Activated CD8-positive, alpha-beta memory T cell treated with anti-CD3 and anti-CD28 coated beads, Interleukin-2, amount 50 U/mL, for 24 hours (primary cell): ENCODE results near the gene HGFAC.

Experiments used
- DNase-seq: peaks from one replicate; pipeline ENCODE4 v3.0.0-alpha.2; 2020; ENCODE audit errors: extremely low read depth

Gene HGFAC

DNA sequence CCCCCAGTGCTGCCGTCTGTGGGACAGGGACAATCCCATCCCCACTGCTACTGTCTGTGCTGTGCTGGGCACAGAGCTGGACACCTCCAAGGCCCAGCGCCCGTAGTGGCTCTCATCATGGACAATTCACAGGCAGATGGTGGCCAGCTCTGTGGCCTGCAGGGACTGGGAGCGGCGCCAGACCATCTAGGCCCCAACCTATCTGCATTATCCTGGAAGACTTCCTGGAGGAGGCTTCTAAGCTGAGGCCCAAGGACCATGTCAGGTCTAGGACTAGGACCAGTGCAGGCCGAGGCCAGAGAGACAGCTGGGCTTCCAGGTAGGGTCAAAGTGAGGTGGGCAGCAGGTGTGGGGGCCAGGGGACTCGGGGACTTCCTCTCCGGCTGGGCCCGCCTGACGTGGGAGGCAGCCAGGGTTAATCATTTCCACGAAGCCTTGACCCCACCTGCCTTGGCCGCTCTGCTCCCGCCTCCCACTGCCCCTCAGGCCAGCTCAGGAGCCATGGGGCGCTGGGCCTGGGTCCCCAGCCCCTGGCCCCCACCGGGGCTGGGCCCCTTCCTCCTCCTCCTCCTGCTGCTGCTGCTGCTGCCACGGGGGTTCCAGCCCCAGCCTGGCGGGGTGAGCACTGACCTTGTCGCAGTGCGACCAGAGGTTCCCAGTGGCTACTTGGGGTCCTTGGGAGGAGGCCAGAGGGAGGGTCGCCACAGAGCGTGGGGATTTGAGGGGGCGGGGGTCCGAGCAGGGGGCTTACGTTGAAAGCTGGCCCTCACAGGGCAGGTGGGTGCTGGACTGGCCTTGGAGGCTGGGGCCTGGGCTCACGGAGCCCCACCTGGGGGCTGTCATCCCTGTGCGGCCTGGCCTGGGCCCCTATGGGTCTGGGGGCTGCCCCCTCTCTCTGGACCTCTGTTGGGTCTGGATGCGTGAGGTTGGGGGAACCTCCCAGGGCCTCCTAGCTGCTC is at the start of gene HGFAC:
HGFAC (plus strand) TSS at position 468 of the 959 bp plus-strand sequence; CDS start at position 502, 34 bp downstream.
- DNase-seq, result no peak

- DNase-seq, result no peak
Observed at GRCh38 chr4:3392321-3392720, 49.4 kb upstream of the HGFAC start.

GRCh38 chr4:3393171-3393570 is 48.6 kb upstream of the HGFAC start:
- DNase-seq, result no peak

GRCh38 chr4:3396600-3396999 is 45.2 kb upstream of the HGFAC start:
- no peak for DNase-seq

GRCh38 chr4:3397128-3397527 is 44.6 kb upstream of the HGFAC start:
- no peak for DNase-seq

- no peak for DNase-seq
Observed at GRCh38 chr4:3399277-3400194, 42.2 kb upstream of the HGFAC start.

GRCh38 chr4:3401436-3402171 is 40.2 kb upstream of the HGFAC start:
- DNase-seq, result no peak

- no peak for DNase-seq
Observed at GRCh38 chr4:3402491-3403347, 39.0 kb upstream of the HGFAC start.

- no peak for DNase-seq
Observed at GRCh38 chr4:3403348-3403906, 38.3 kb upstream of the HGFAC start.

DNA sequence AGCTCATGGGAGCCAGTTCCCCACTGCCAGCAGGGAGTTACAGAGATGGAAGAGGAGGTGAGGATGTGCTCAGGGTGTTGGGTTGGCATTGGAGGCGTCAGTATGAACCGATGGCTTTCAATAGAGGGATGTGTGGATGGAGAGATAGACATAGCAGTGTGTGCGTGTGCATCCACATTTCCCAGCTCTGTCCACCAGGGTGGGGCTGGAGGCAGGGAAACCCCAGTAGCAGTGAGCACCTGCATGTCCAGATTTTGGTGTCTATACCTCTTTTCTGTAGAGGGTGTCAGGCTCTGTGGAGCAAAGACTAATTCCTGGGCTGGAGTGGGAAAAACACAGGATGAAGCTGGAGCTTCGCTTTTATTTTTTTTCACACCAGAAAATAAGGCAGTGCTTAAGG is 37.2 kb upstream of the HGFAC start:
- no peak for DNase-seq

GRCh38 chr4:3405176-3405575 is 36.6 kb upstream of the HGFAC start:
- no peak for DNase-seq

DNA sequence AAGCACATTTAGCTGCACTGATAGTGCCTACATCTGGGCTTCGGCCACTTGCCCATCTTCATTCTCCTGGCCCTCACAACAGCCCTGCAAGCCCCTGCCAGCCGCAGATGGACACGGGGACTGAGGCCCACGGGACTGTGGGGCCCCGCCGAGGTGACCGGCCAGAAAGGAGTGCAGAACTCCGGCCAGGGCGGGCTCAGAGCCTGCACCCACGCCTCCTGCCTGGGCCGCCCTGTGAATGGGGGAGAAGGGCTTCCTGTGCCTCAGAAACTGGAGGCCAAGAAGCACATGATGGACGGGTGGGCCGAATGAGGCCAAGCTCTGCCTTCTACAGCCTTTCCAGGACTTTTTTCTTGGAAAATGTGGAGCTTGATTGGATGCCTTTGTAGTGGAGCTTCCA is 35.7 kb upstream of the HGFAC start:
- no peak for DNase-seq

DNA sequence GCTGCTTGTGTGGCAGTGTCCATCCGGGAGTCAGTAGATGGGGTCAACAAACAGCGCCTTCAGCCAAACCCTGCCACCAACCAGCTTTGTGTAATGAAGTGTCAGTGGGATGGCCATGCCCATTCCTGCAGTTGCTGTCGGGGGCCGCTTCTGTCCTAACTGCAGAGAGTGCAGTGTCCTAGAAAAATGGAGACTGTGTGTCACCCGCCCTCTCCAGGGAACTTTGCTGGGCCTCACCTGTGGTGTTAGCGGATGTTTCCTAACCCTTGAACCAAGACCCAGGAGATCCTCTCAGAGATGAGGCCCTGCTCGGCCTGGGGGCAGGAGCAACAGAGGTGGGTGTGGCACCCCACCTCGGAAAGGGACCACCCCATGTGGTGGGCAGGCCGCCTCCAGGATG is 35.3 kb upstream of the HGFAC start:
- DNase-seq, result no peak

DNA sequence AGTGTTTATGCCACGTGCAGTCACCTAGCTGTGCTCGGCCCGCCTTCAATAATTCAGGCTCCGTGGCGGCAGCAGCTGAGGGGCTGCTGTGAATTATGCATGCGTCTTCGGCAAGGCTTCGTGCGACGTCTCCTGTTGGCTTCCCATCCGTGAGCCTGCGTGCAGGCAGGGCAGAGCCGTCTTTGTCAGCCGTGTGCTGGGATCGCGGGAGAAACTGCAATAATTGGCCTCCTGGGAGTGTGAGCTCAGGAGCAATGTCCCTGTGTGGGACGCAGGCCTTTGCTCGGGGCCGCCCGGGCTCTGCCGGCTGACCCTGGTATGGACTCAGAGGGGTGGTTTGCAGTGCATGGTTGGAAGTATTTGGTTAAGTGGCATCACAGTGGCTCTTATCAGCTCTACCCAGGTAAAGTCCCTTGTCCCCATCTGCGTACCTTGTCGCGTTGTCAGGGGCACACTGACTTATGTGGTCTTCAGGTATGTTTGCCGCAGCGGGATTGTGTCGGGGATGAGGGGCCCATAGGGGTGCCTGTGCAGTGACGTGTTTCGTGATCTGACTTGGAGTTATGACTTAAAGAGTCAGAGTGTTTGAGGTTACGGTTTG is 34.5 kb upstream of the HGFAC start:
- no peak for DNase-seq

DNA sequence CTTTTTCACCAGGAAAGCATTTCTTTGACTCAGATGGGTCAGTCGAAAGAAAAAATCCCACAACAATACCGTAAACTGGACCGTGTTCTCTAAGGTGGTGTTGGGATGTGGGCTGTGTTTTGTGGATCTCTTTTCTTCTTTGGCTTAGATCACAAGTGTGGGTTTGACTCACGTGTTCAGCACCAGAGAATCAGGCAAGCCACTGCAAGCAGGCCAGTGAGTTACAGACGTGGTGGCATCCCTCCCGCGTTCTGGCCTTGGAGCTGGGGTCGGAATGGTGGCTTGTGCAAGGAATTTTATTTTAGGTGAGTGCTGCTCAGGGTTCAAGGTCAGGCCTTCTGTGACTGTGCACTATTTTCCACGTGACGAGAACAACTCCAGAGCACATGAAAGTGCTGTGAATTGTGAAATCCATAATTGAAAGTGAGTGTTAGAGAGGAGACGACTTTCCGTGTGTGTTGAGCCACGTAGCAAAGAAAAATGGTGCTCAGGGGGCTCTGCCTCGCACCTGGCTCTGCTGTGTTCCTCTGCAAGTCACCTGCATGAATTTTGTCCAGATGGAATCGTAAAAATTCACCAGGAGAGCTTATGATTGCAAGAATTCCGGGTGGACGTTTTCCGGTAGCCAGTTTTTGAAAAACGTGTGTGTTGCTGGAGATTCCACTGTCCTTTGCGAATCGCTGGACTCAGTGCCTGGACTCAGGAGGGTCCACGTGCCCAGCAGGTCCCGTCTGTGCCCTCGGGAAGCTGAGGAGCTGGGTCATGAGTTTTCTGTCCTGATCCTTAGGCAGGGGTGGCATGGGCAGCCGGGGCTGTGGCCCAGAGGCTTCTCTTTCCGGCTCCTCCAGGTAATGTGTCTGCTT is 33.6 kb upstream of the HGFAC start:
- no peak for DNase-seq

DNA sequence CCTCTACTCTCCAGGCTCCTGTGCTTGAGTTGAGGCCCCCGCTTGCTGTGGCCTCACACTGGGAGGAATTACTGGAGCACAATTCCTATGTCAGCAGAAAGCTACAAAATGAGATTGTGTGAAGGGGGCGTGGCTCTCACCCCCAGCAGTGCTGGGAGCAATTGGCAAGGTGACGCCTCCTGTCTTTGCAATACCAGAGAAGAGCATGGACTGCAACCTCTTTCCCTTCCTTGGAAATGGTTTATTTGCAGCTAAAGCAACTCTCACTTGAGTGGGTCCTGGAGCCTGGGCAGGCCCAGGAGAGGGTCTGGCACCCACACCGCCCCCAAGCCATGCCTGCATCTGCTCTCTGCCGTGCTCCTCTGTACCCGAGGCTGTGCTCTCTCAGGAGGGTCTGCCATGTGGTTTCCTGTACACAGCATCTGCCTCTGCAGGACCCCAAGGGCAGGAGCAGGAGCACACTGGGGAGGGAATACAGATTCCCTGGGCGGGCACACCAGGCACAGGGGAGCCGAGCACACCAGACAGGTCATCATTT is 32.9 kb upstream of the HGFAC start:
- DNase-seq, result no peak

- no peak for DNase-seq
Observed at GRCh38 chr4:3409571-3410091, 32.1 kb upstream of the HGFAC start.

GRCh38 chr4:3410401-3411135 is 31.2 kb upstream of the HGFAC start:
- no peak for DNase-seq
